Hematopoietic multipotent progenitor cell treated with erythropoietin and hydrocortisone succinate and interleukin-3 and kit ligand, for 4 days (in vitro differentiated cells): Measurements from ENCODE around the gene ZNF177.
A peak's percentile ranks its signal among the peaks of the same experiment; 100 is the strongest.

ENCODE experiments used
- DNase-seq: peaks from one replicate; pipeline ENCODE4 v3.0.0-alpha.2; 2015

ZNF177 gene

GRCh38 chr19:9431475-9431874 is 68.7 kb downstream of the ZNF177 start:
- peak; percentile 44 for DNase-seq
